GM12878 (cell line): ENCODE results near the gene ACTR2.

ENCODE experiments used
- EZH2 ChIP-seq: IDR thresholded peaks from 2 replicates; pipeline ENCODE4 v1.6.1; 2012; ENCODE audit warnings: low read depth, mild to moderate bottlenecking, control low read depth, inconsistent platforms, low read length, borderline replicate concordance; ENCODE audit not compliant: control insufficient read depth
- FOS ChIP-seq: IDR thresholded peaks from 3 replicates; pipeline ENCODE4 v1.6.1; 2011; ENCODE audit warnings: borderline replicate concordance; ENCODE audit not compliant: insufficient read length; ENCODE audit errors: extremely low read depth
- IRF3 ChIP-seq: fragments of 450-650 bp; IDR thresholded peaks from 2 replicates; pipeline ENCODE4 v1.6.1; 2014; ENCODE audit warnings: mild to moderate bottlenecking
- NFXL1 ChIP-seq: fragments of 450-650 bp; IDR thresholded peaks from 2 replicates; pipeline ENCODE4 v1.6.1; 2017; ENCODE audit warnings: antibody characterized with exemption, mild to moderate bottlenecking, borderline replicate concordance
- POLR2A ChIP-seq: IDR thresholded peaks from 2 replicates; pipeline ENCODE4 v1.6.1; 2011; ENCODE audit warnings: low read depth, mild to moderate bottlenecking, low read length
- ZBTB33 ChIP-seq: fragments of 450-650 bp; IDR thresholded peaks from 2 replicates; pipeline ENCODE4 v1.6.1; 2017; ENCODE audit warnings: mild to moderate bottlenecking
- ZBTB40 ChIP-seq: fragments of 450-650 bp; IDR thresholded peaks from 2 replicates; pipeline ENCODE4 v1.6.1; 2016; ENCODE audit warnings: mild to moderate bottlenecking, moderate library complexity, borderline replicate concordance
- TF ChIP-seq, protein P1 (sequence below), 3 experiments: IDR thresholded peaks in 2 of 3; conservative IDR thresholded peaks in 1 of 3; 2 replicates each; pipeline ENCODE4 v1.5.1; 2011; ENCODE audit warnings: low read depth in 3 of 3, low read length in 3 of 3, mild to moderate bottlenecking in 3 of 3, control low read depth in 2 of 3, moderate library complexity in 2 of 3, inconsistent platforms in 1 of 3, mixed read lengths in 1 of 3; ENCODE audit not compliant: control insufficient read depth in 2 of 3, insufficient read depth in 1 of 3; ENCODE audit errors: extremely low read depth in 1 of 3

DNA sequence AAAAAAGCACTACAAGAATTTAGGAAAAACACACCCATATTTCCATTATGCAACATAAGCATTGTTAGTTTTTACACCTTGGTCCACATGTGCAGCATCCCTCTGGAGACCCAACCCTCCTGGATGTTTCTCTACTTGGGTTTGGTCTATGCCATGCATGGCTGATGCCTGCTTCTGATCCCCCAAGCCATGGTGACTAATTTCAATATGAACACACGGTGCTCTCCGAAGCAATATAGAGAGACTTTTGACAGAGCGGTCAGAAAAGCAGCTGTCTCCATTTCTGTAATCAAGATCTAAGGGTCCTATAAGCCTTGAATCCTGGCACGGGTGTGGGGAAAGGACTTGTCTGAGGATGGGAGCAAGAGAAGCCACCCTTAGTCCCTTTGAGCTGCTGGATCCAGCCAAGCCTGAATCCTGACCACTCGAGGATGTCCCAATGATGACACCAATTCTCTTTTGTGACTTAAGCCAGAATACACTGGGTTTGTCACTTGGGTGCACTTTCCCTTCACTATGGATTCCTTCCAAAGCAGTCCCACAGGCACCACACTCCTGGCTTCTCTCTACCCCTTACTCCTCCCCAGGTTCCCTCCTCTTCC, 91.5 kb downstream of the ACTR2 start:
- no peak for TF ChIP-seq EZH2
- TF ChIP-seq POLR2A: no peak
- TF ChIP-seq ZBTB33: no peak
- TF ChIP-seq, protein P1, sequence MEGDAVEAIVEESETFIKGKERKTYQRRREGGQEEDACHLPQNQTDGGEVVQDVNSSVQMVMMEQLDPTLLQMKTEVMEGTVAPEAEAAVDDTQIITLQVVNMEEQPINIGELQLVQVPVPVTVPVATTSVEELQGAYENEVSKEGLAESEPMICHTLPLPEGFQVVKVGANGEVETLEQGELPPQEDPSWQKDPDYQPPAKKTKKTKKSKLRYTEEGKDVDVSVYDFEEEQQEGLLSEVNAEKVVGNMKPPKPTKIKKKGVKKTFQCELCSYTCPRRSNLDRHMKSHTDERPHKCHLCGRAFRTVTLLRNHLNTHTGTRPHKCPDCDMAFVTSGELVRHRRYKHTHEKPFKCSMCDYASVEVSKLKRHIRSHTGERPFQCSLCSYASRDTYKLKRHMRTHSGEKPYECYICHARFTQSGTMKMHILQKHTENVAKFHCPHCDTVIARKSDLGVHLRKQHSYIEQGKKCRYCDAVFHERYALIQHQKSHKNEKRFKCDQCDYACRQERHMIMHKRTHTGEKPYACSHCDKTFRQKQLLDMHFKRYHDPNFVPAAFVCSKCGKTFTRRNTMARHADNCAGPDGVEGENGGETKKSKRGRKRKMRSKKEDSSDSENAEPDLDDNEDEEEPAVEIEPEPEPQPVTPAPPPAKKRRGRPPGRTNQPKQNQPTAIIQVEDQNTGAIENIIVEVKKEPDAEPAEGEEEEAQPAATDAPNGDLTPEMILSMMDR (IDR thresholded peaks at IDR 0.05 in 2 of 3, conservative IDR thresholded peaks at IDR 0.05 in 1 of 3; ENCODE audit: control insufficient read depth in 2 of 3, extremely low read depth in 1 of 3, insufficient read depth in 1 of 3, low read depth in 3 of 3, low read length in 3 of 3): no peak
- no peak for TF ChIP-seq IRF3
- no peak for TF ChIP-seq FOS
- TF ChIP-seq NFXL1: no peak
- no peak for TF ChIP-seq ZBTB40
